Kidney (tissue), 14 donors: ENCODE results near the gene CFAP92. TPM values are rescaled to one million over a fixed set of nuclear protein-coding genes. Genes with fewer than 3 reads are reported as not detected.

Experiments
- DNase-seq, 5 donors: peaks; one replicate each; pipeline ENCODE4 v3.0.0-alpha.2; 2013 to 2020
- FAIRE-seq: peaks from 2 replicates; lab custom pipeline; 2012; peaks lifted over from hg19 to GRCh38; lab: Jason Lieb, UNC
- H3K27ac ChIP-seq, 2 donors: one replicate each; pipeline ENCODE4 v1.7.0; 2013; ENCODE audit warnings: low read depth in 2 of 2, low read length in 2 of 2, inconsistent platforms in 1 of 2
- H3K27me3 ChIP-seq: one replicate; pipeline ENCODE4 v1.7.1; 2013; ENCODE audit warnings: low read length, inconsistent platforms; ENCODE audit not compliant: control insufficient read depth, insufficient read depth
- H3K36me3 ChIP-seq, 3 donors: one replicate each; pipeline versions ENCODE4 v1.7.0 to v1.7.1; 2013; ENCODE audit warnings: low read length in 3 of 3, control low read depth in 1 of 3, inconsistent platforms in 1 of 3; ENCODE audit not compliant: insufficient read depth in 3 of 3, control insufficient read depth in 2 of 3
- H3K4me1 ChIP-seq, 3 donors: one replicate each; pipeline versions ENCODE4 v1.7.0 to v1.7.1; 2013; ENCODE audit warnings: low read length in 3 of 3, inconsistent platforms in 1 of 3, low read depth in 1 of 3; ENCODE audit not compliant: control insufficient read depth in 2 of 3, insufficient read depth in 2 of 3
- H3K4me3 ChIP-seq, 3 donors: one replicate each; pipeline versions ENCODE4 v1.7.0 to v1.8.1; 2013; ENCODE audit warnings: low read length in 3 of 3, control low read depth in 1 of 3, inconsistent platforms in 1 of 3
- H3K9ac ChIP-seq, 3 donors: one replicate each; pipeline versions ENCODE4 v1.7.0 to v1.7.1; 2013; ENCODE audit warnings: low read length in 3 of 3, control low read depth in 1 of 3, inconsistent platforms in 1 of 3
- H3K9me3 ChIP-seq, 3 donors: one replicate each; pipeline versions ENCODE4 v1.7.0 to v1.7.1; 2013; ENCODE audit warnings: low read length in 3 of 3, control low read depth in 1 of 3, inconsistent platforms in 1 of 3; ENCODE audit not compliant: control insufficient read depth in 2 of 3, insufficient read depth in 1 of 3
- CTCF ChIP-seq: IDR thresholded peaks from 3 replicates; pipeline ENCODE4 v1.5.1; 2012; ENCODE audit warnings: mild to moderate bottlenecking, moderate library complexity, borderline replicate concordance; ENCODE audit not compliant: insufficient read depth; ENCODE audit errors: extremely low read depth
- intact Hi-C: fragments of 100-400 bp; cut with DNase I; formaldehyde crosslinking; loops from one replicate; pipeline ENCODE4 v1.11.1; 2022
- polyA plus RNA-seq: library from polyadenylated mRNA; stranded (reverse); fragments of 350-450 nt; fragmentation: Illumina TruSeq; extraction: RNeasy Lipid Tissue Mini Kit (QIAGEN cat#74804); gene quantifications from one replicate; pipeline ENCODE4 v1.2.3, GENCODE V29; 2014; ENCODE audit warnings: low read depth, low replicate concordance; ENCODE audit not compliant: insufficient read depth
- total RNA-seq: library from RNA; stranded (reverse); fragmentation: NEBNext Ultra II Directional; extraction: Animal tissue kit (Norgen Biotek cat#: 25700); gene quantifications from one replicate; pipeline ENCODE4 v1.2.1, GENCODE V29; 2021
- donor health status: control.
- donor health status: control.
- donor health status: control.
- donor health status: control.
- donor health status: control.
- donor health status: DM: yes; HTN: yes; CAD: no.
- donor health status: Normal renal cell carcinoma (clear cell type).

Gene CFAP92
- total and polyA plus RNA-seq, 2 donors from 2014 or later: 0.56 to 0.60 TPM

GRCh38 chr3:128906804-128907525 lies 86.9 kb downstream of the CFAP92 start:
- FAIRE-seq (no peak), DNase-seq (no peak)
- no peaks in the 10 kb centered on the region for H3K4me1 ChIP-seq
- H3K27ac ChIP-seq: no peak overlapping the region
- no peak overlapping the region for H3K4me3 ChIP-seq
- H3K27me3 ChIP-seq: no peaks in the 10 kb centered on the region
- H3K9me3 ChIP-seq: no peaks in the 10 kb centered on the region
- intact Hi-C loops: no loop called here
- peaks cover 5 to 69% (median 36%) of the 10 kb centered on the region in 3 donors for H3K36me3 ChIP-seq
- no peak overlapping the region for H3K9ac ChIP-seq
- no peak for TF ChIP-seq CTCF

- no peak overlapping the region for H3K27ac ChIP-seq
- H3K27me3 ChIP-seq: no peaks in the 10 kb centered on the region
- FAIRE-seq (no peak), DNase-seq (no peak)
- no peak overlapping the region for H3K9ac ChIP-seq
- intact Hi-C loops: no loop called here
- H3K36me3 ChIP-seq: peaks cover 7 to 76% (median 38%) of the 10 kb centered on the region in 3 donors
- no peaks in the 10 kb centered on the region for H3K4me1 ChIP-seq
- TF ChIP-seq CTCF: no peak
- no peaks in the 10 kb centered on the region for H3K9me3 ChIP-seq
- H3K4me3 ChIP-seq: no peak overlapping the region
These were observed 87.7 kb downstream of the CFAP92 start for GRCh38 chr3:128906031-128906803.

DNA sequence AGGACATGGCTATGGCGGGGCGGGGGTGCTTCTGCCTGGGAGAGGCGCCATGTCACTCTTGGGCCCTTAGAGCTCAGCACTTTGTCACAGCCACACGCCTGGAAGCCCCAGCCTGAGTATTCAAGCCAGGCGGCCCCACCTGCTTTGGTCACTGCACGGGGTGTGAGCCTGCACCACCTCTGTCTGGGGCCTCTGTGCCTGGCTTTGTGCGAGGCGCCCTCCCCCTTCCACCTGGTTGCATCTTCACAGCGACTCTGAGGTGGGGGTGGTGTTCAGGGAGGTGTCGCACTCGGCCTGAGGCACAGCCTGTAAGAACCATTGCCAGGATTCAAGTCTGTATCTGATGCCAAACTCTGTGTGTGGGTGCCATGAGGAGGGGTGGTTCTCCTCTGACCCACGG lies 90.4 kb downstream of the CFAP92 start:
- intact Hi-C loops: no loop called here
- H3K4me3 ChIP-seq: no peak overlapping the region
- no peaks in the 10 kb centered on the region for H3K9me3 ChIP-seq
- H3K27ac ChIP-seq: no peak overlapping the region
- DNase-seq: no peak
- no peaks in the 10 kb centered on the region for H3K27me3 ChIP-seq
- FAIRE-seq: no peak
- no peak for TF ChIP-seq CTCF
- peaks cover 10 to 68% (median 42%) of the 10 kb centered on the region in 3 donors for H3K36me3 ChIP-seq
- H3K9ac ChIP-seq: no peak overlapping the region
- H3K4me1 ChIP-seq: no peaks in the 10 kb centered on the region
